B cell (primary cell): Measurements from ENCODE around the gene LMO3.

Experiments
- CTCF ChIP-seq: fragments of 200-600 bp; IDR thresholded peaks from one replicate; pipeline ENCODE4 v1.8.0; 2022; ENCODE audit warnings: antibody characterized with exemption, mild to moderate bottlenecking
- EZH2 ChIP-seq: IDR thresholded peaks from 2 replicates; pipeline ENCODE4 v1.6.1; 2012; ENCODE audit warnings: borderline replicate concordance, low read depth, mild to moderate bottlenecking, moderate library complexity, low read length; ENCODE audit not compliant: insufficient read depth, poor library complexity, severe bottlenecking

GRCh38 chr12:16520328-16520727, 85.6 kb downstream of the LMO3 start:
- TF ChIP-seq CTCF (no peak), EZH2 (no peak)
